Caki2 (cell line): Measurements from ENCODE around the gene SCN7A. TPM values are rescaled to one million over a fixed set of nuclear protein-coding genes. Genes with fewer than 3 reads are reported as not detected.
"Not testable (repeated sequence)": the region's sequence is repeated elsewhere in the genome, so short reads cannot be mapped to it uniquely, and the experiment has no call there.

Experiments used
- DNase-seq: peaks from one replicate; pipeline ENCODE4 v3.0.0-alpha.2; 2015; ENCODE audit warnings: low read depth
- in situ Hi-C: cut with HindIII; loops from 2 replicates; pipeline ENCODE4 v1.10.0; 2016; ENCODE audit warnings: low sequenced_read_pairs, low pct_unique_long_range_greater_than_20kb, mixed read lengths
- total RNA-seq: library from RNA; depleted of rRNA; stranded (reverse); fragments of >200 nt; shearing (Covaris generic); gene quantifications from 2 replicates; pipeline ENCODE4 v1.2.3, GENCODE V29; 2014; ENCODE audit warnings: low replicate concordance; rRNA removed

Gene SCN7A
- total RNA-seq, 1 experiment from 2014 or later = not detected

DNA sequence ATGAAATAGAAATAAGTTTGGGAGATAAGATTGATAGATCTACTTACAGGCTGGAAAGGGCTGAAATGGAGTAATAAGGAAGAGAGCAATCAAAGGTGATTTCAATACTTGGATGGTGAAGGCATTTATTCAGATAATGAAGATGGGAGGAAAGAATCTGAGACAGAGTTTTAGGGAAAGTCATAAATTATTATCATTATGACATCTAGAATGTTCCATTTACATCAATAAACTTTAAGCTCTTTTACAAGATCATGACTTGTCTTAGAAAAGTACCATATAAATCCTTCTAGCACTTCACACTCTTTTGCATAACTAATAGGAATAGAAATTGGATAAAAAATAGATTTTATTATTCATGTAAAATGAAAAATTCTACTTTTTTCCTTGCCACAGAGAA is 120.5 kb downstream of the SCN7A start:
- no peak for DNase-seq
- in situ Hi-C loops = no loop called here

DNA sequence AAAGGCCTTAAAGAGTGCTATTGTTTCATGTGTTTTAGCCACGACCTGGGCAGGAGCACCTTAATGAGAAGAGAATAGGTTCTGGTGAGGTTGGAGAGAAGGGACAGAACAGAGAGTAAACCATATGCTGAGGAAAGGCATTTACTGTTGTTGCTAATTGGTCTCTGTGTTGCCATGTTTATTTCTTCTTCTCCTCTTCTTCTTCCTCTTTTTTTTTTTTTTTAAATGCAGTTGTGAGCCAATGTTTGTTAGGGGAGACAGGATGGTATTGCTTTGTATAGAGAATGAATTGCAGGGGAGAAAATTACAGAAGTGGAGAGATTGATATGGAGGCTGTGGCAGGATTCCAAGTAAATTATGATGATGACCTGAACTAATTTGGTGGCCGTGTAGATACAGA is 120.9 kb downstream of the SCN7A start:
- DNase-seq = no peak
- in situ Hi-C loops = no loop called here

DNA sequence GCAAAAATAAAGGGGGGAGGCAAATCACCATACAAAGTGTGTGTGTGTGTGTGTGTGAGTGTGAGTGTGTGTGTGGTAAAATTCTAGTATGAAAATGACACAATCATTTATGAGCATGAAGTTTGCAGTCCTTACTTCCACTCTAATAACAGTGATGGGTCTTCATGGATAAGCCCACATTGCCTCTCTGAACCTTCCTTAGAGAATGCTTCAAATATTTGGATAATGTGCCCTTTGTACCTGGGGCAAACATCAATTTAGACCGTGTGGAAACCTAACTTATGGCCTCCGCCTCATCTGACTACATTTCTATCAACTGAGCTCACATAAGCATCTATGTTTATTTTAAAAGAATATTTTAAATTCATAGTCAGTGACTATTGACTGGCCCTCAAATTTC is 122.0 kb downstream of the SCN7A start:
- in situ Hi-C loops = no loop called here
- no peak for DNase-seq

DNA sequence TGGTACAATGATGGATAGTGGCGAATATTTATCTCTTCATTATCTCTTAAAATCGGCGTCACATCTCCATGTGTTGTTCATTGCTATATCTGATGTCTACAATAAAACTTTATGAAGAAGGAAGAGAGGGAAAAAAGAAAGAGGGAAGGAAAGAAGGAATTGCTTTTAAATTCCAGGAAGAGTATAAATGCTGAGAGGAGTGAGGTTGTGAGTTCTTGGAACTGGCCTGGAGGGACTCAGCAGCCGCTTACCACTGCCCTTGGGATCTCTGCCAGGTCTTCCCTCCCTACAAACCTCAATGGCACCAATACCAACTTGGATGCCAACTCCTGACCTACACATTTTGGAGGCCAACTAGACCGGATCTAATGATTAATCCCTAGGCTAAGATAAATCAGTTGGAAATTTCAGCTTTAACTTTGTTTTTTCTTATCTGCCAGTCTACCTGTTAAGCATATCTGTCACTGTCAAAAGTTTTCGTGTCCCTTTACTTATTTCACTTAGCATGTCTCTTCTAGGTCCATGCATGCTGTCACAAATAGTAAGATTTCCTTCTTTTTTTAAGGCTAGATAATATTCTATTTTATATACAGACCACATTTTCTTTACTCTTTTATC is 128.1 kb downstream of the SCN7A start:
- in situ Hi-C loops = no loop called here
- DNase-seq = no peak

DNA sequence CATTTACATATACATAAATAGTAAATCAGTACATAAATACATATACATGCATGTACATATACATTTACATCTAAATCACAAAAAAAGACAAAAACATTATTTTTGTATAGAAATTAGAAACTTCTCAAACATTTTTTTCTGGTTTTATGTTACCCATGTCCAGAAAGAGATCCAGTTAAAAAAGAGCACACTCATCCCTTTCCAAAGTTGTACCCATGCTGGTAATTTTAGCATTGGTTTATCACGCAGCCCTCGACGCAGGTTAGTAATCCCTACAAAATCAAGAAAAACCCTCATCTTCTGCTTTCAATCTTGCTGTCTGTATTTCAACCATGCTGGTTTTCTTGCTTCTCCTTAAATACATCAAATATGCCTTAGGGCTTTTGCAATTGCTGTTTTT is 128.8 kb downstream of the SCN7A start:
- in situ Hi-C loops = no loop called here
- no peak for DNase-seq

DNA sequence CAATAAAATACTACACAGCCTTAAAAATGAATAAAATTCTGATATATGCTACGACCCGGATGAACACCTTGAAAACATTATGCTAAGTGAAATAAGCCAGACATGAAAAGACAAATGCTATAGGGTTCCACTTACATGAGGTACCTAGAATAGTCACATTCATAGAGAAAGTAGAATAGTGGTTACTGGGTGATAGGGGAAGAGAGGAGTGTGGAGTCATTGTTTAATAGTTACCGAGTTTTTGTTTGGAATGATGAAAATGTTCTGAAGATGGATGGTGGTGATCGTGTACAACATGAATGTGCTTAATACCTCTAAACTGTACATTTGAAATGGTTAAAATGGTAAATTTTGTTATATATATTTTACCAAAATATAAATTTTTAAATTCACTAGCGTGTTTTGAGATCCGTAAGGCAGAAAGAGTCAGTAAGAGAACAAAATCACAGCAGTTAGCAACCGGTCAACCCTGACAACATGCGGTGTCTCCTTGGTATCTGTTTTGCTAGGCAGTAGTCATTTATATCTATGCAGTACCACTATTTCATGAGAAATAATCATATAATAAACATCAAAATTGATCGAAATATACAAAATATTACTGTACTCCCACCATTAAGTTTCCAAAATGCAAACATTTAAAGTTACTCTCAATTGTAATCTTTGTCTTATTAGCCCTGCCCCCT is 129.4 kb downstream of the SCN7A start:
- in situ Hi-C loops = no loop called here
- no peak for DNase-seq

DNA sequence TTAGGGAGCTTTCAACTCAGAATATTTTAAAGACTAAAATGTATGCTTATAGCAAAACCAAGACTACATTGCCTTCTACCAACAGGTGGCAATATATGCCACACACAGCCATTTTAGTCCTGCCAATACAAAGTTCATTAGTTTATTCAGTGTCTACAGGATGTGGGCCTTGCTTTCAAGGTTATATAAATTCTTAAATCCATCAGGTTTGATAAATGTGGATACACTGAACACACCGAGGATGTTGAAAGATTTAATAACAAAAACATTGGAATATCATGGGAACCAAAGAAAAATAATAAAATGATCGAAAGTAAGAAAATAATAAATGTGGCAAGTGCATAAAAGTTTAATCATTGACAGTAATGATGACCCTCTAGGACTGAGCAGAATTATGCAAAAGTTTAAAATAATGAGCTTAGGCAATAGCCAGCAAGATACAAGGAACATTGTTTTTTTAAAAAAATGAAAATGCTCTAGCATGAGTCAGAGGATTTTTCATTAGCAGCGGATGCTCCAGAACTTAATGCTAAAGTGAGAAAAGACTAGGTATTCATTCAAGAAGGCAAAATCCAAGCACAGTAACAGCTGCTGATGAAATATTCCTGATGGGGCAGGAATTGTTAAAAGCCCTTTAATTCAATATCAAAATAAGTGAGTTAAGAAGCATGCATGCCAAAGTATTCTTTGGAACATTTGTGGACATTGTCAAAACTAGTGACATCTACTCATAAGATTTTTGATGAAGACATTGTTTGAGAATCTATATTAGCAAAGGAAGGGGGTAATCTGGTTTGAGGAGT is 132.5 kb downstream of the SCN7A start:
- DNase-seq = peak; percentile 55
- in situ Hi-C loops = no loop called here

DNA sequence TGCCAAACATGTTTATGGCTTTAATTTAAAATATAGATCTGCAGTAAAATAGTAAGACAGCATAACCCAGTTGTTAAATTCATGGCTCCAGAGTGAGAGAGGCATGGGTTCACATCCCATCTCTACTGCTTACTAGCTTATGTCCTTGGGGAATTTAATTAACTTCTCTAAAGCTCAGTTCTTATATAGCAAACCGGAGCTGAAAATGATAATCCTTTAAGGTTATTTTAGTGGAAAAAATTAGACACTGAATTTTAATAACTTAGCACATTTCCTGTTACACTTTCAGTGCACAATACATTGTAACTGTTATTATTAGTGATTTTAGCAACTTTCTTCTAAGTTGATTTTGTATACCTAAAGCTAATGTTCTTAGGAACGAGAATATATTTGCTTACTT is 133.1 kb downstream of the SCN7A start:
- DNase-seq = no peak
- in situ Hi-C loops = no loop called here

DNA sequence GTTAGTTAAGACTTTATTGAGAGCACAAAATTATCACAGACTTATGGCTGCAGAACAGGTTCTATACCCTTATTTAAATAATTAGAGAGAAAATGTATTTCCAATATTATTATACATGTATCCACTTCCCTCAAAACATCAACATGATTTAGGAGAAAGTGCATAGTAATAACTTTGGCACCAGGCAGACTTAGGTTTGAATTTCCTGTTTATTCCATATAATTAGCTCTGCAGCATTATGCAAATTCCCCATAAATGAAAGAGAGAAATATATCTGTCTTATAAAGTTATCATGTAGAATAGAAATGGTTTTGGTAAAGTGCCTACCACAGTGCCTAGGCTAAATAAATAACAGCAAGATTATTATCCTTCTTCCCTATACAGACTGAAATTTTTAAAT is 133.6 kb downstream of the SCN7A start:
- in situ Hi-C loops = no loop called here
- no peak for DNase-seq

DNA sequence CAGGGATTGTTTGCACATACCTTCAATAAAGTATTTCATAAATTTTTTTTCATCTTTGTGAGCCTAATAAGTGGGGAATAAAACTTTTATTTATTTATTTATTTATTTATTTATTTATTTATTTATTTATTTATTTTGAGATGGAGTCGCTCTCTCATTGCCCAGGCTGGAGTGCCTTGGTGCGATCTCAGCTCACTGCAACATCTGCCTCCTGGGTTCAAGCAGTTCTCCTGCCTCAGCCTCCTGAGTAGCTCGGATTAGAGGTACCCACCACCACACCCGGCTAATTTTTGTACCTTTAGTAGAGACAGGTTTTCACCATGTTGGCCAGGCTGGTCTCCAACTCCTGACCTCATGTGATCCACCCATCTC is 136.1 kb downstream of the SCN7A start:
- DNase-seq, in situ Hi-C loops: not testable (repeated sequence)

DNA sequence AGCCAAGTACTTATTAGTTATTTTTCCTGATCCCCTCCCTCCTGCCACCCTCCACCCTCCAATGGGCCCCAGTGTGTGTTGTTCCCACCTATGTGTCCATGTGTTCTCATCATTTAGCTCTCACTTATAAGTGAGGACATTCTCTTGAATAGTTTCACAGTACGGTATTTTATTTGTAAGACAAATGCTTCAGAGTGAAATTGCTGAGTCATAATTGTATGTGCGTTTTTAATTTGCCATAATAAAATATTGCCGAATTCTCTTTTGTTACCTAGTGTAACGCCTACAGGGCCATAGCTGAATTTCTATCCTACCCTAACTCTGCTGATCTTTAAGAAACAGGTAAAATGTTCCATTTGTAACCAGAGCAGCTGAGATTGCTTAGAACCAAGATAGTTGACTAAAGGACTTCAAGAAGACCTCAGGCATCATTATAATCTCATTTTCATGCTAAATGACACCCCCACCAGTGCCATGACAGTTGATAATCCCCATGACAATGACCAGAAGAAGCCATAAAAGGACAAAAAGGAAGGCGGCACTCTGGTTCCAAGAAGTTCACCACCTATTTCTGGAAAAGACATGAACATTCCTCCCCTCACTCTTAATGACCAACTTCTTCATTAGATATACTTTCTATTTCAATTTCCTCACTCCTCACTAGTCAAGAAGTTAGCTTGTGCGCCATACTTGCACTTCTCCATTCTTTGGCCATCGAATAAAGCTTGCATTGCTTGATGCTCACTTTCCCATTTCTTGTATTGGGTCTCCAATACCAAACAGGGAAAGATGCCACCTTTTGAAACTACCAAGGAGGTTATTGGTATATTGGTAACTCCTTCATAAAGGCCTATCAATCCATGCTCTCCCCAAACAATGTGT is 136.7 kb downstream of the SCN7A start:
- DNase-seq = no peak
- in situ Hi-C loops = no loop called here

Other genes starting within 250 kb of the SCN7A start
- gene SCN9A, start 118.3 kb downstream of the SCN7A start, total RNA-seq = 0.95 and 2.2 TPM in 2 replicates